ENCODE measurements around the gene RCBTB2. TPM values are rescaled to one million over a fixed set of nuclear protein-coding genes. Genes with fewer than 3 reads are reported as not detected.

The RCBTB2 gene
- total and polyA plus RNA-seq, 3 donors from 2014 or later: 10.0 to 15.6 (median 12.2) TPM

DNA sequence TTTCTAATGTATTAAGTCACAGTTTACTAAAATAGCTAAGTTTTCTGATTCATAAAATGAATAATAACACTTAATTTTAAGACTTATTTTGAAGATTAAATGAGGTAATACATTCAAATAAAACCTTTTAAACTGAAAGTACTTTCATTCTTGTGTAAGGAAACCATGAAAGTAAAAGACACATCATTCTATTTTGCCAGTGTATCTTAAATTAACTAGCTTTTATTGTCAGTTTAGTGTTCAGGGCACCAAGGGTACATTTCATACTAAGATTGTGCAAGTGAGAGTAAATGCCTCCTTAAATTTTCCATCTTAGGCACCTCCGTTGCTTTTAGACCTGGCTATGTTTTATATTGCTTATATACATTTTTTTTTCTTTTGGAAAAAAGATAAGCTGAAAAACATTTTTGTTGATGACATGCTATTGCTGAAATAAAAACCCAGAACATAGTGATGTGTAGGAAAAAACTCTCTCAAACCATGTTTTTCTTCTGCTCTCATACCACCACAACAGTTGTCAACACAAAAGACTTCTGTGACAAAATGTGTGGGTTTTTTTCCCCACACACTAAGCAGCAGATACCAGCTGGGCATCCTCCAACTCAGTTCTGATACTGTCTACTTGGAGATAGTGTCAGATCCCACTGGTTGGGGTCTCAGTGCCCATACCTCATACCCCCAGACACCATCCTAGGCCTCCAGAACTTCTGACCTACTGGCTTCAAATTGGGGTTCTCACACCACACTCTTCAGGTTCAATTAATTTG, 89.3 kb downstream of the RCBTB2 start:
- WGBS, 2 donors: 71 to 73% methylated on average over 1 of the region's 1 CpG
- TF ChIP-seq, protein P1, sequence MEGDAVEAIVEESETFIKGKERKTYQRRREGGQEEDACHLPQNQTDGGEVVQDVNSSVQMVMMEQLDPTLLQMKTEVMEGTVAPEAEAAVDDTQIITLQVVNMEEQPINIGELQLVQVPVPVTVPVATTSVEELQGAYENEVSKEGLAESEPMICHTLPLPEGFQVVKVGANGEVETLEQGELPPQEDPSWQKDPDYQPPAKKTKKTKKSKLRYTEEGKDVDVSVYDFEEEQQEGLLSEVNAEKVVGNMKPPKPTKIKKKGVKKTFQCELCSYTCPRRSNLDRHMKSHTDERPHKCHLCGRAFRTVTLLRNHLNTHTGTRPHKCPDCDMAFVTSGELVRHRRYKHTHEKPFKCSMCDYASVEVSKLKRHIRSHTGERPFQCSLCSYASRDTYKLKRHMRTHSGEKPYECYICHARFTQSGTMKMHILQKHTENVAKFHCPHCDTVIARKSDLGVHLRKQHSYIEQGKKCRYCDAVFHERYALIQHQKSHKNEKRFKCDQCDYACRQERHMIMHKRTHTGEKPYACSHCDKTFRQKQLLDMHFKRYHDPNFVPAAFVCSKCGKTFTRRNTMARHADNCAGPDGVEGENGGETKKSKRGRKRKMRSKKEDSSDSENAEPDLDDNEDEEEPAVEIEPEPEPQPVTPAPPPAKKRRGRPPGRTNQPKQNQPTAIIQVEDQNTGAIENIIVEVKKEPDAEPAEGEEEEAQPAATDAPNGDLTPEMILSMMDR (IDR thresholded peaks at IDR 0.05): no peak
- H3K36me3 ChIP-seq (ENCODE audit: low read depth, missing control alignments): no peaks in the 10 kb centered on the region
- H3K9me3 ChIP-seq: no peaks in the 10 kb centered on the region
- no peaks in the 10 kb centered on the region for H3K27me3 ChIP-seq
- H3K4me1 ChIP-seq: no peaks in the 10 kb centered on the region
- DNase-seq: no peak
- no peak overlapping the region for H3K27ac ChIP-seq
- no peak overlapping the region for H3K4me3 ChIP-seq
- intact Hi-C loops (cut with DNase I; ENCODE audit: low total_unique reads): no loop called here

Other genes with a start within 250 kb of the RCBTB2 start
- 10 to 100 TPM; 38.8 to 43.0 TPM for gene RB1, start 229.3 kb downstream of the RCBTB2 start, total RNA-seq
- gene RB1, start 229.3 kb downstream of the RCBTB2 start, polyA plus RNA-seq (ENCODE audit: insufficient read depth, low read depth, low replicate concordance): 21.9 TPM
- 10 to 100 TPM; 10.3 to 20.6 TPM for gene LPAR6, start 120.0 kb downstream of the RCBTB2 start, total RNA-seq
- gene LPAR6, start 120.0 kb downstream of the RCBTB2 start, polyA plus RNA-seq (ENCODE audit: insufficient read depth, low read depth, low replicate concordance): 34.9 TPM
- gene CYSLTR2, start 120.8 kb upstream of the RCBTB2 start, total RNA-seq: under 1 TPM; 0.31 to 0.62 TPM
- gene CYSLTR2, start 120.8 kb upstream of the RCBTB2 start, polyA plus RNA-seq (ENCODE audit: insufficient read depth, low read depth, low replicate concordance): 0.76 TPM

Data from testis (tissue), 3 donors.